ENCODE data around the gene RHBG. TPM values are rescaled to one million over a fixed set of nuclear protein-coding genes. Genes with fewer than 3 reads are reported as not detected.

Gene RHBG
- total RNA-seq, 1 donor from 2014 or later = not detected

DNA sequence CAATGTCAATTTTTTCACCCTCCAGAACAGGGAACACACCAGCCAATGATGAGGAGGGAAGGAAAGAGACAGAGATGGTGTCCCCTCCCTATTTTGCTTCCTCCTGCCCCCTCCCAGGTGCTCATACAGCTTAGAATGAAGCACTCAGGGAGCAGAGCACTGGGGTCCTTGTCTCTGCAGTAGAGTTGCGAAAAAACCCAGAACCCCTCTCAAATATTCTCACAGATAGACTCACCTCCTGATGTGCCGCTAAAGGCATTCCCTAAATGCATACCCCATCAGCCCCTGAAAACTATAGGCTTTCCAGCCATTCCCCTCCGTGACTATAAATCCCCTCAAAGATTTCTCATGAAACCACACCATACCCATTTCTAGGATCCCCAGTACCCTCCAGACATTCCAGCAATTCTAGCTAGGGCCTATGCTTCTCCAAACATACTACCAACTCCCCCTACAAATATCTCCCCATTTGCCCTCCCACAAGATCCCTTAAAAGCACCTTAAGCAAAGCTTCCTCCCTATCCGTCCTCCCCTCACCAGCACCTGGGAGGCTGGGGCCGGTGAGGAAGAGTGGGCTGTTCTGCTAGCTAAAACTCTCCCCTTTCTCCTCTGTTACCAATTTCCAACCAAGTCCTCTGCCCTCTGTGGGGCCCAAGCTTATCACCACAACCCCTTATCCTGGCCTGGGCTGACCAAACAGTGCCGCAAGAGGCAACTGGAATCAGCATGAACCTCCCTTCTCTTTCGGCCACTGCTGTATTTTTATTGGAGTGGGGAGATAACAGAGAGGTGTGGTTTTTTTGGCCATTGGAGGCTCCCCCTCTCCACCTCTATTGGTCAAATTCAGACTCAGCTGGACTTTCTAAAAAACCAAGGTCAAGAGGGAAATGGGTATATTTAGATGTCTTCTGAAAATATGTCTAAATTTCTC lies 54.7 kb downstream of the RHBG start:
- Histone ChIP-seq H3K4me1 (ENCODE audit: control insufficient read depth in 3 of 3, insufficient read depth in 3 of 3, low read length in 3 of 3) (peaks cover 20 to 30% (median 23%) of the 10 kb centered on the region in 3 donors), H3K36me3 (ENCODE audit: control insufficient read depth in 3 of 3, insufficient read depth in 3 of 3, low read length in 3 of 3) (no peaks in the 10 kb centered on the region), H3K27ac (ENCODE audit: low read depth, low read length) (no peak overlapping the region), H3K9ac (ENCODE audit: low read depth in 1 of 3, low read length in 3 of 3) (no peak overlapping the region), H3K4me3 (ENCODE audit: low read length in 3 of 3) (no peak overlapping the region), H3K27me3 (ENCODE audit: control insufficient read depth in 3 of 3, insufficient read depth in 3 of 3, low read length in 3 of 3) (peaks cover 82 to 87% (median 85%) of the 10 kb centered on the region in 3 donors), H3K9me3 (ENCODE audit: control insufficient read depth in 3 of 3, low read length in 3 of 3) (no peaks in the 10 kb centered on the region)

GRCh38 chr1:156424806-156425432 lies 55.9 kb downstream of the RHBG start:
- Histone ChIP-seq H3K36me3 (ENCODE audit: control insufficient read depth in 3 of 3, insufficient read depth in 3 of 3, low read length in 3 of 3) (no peaks in the 10 kb centered on the region), H3K9ac (ENCODE audit: low read depth in 1 of 3, low read length in 3 of 3) (no peak overlapping the region), H3K4me3 (ENCODE audit: low read length in 3 of 3) (no peak overlapping the region), H3K27ac (ENCODE audit: low read depth, low read length) (no peak overlapping the region), H3K9me3 (ENCODE audit: control insufficient read depth in 3 of 3, low read length in 3 of 3) (no peaks in the 10 kb centered on the region), H3K27me3 (ENCODE audit: control insufficient read depth in 3 of 3, insufficient read depth in 3 of 3, low read length in 3 of 3) (peaks cover 81 to 87% (median 86%) of the 10 kb centered on the region in 3 donors), H3K4me1 (ENCODE audit: control insufficient read depth in 3 of 3, insufficient read depth in 3 of 3, low read length in 3 of 3) (peaks cover 18 to 27% (median 20%) of the 10 kb centered on the region in 3 donors)

DNA sequence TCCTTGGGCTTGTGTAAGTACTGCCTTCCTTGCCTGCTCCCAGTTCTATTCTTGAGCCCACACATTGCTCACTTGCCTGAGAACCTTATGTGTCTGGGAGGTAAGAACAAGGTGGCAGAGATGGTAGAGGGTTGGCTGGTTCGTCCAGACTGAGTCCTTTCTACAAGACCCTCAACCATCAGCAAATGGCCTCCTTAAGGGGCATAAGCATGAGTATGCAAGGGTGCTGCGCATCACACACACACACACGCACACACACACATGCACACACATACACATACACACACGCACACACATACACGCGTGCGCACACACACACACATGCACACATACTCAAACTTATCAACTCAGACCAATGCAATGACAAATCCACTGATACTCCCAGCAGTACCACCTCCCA lies 56.9 kb downstream of the RHBG start:
- no peak overlapping the region for H3K27ac ChIP-seq (ENCODE audit: low read depth, low read length)
- peaks cover 10 to 16% (median 12%) of the 10 kb centered on the region in 3 donors for H3K4me1 ChIP-seq (ENCODE audit: control insufficient read depth in 3 of 3, insufficient read depth in 3 of 3, low read length in 3 of 3)
- peaks cover 79 to 84% (median 84%) of the 10 kb centered on the region in 3 donors for H3K27me3 ChIP-seq (ENCODE audit: control insufficient read depth in 3 of 3, insufficient read depth in 3 of 3, low read length in 3 of 3)
- H3K4me3 ChIP-seq (ENCODE audit: low read length in 3 of 3) = no peak overlapping the region
- H3K36me3 ChIP-seq (ENCODE audit: control insufficient read depth in 3 of 3, insufficient read depth in 3 of 3, low read length in 3 of 3) = no peaks in the 10 kb centered on the region
- H3K9me3 ChIP-seq (ENCODE audit: control insufficient read depth in 3 of 3, low read length in 3 of 3) = no peaks in the 10 kb centered on the region
- H3K9ac ChIP-seq (ENCODE audit: low read depth in 1 of 3, low read length in 3 of 3) = no peak overlapping the region

DNA sequence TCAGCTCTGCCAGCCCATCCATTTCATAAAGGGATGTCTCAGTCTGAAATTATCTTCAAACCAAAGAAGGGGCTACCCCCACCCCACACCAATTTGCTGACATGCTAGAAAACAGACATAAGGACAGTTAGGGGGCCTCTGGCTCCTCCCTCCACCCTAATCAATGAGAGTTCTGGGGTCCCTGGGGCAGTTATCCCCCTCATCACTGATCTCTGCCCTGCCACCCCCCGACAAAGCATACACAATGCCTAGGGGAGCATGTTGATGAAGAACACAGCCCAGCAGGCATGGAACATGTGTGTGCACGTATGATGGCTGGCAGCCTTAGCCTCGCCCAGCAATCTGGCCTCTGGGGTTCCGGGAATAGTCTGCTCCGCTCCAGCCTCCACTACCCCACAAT lies 58.9 kb downstream of the RHBG start:
- H3K27ac ChIP-seq (ENCODE audit: low read depth, low read length) = no peak overlapping the region

DNA sequence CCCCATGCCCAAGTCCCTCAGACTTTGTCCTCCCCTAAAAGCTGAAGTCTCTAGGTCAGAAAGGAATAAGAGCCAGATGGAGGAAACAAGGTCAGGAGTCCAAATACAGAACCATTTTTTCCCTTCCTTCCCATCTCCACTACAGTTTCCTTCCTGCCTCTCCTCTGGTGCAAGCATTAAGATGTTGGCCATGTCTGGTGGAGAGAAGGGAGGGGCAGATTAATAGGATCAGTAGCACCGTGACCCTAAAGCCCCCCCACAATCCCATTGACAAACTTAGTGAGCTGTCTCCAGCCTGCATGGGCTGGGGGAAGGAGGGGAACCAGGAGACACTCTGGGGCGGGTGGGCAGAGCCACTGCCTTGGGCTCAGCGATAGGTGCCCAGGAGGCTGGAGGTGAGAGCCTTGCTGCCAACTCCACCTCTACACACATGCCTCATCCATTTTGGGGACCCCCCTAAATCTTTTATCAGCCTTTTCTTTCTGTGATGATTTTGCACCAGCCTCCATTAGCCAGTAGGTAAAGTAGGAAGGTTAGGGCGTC lies 59.8 kb downstream of the RHBG start:
- H3K36me3 ChIP-seq (ENCODE audit: control insufficient read depth in 3 of 3, insufficient read depth in 3 of 3, low read length in 3 of 3) = no peaks in the 10 kb centered on the region
- no peak overlapping the region for H3K27ac ChIP-seq (ENCODE audit: low read depth, low read length)
- no peak overlapping the region for H3K4me3 ChIP-seq (ENCODE audit: low read length in 3 of 3)
- H3K9me3 ChIP-seq (ENCODE audit: control insufficient read depth in 3 of 3, low read length in 3 of 3) = no peaks in the 10 kb centered on the region
- peaks cover 82 to 86% (median 84%) of the 10 kb centered on the region in 3 donors for H3K27me3 ChIP-seq (ENCODE audit: control insufficient read depth in 3 of 3, insufficient read depth in 3 of 3, low read length in 3 of 3)
- no peak overlapping the region for H3K9ac ChIP-seq (ENCODE audit: low read depth in 1 of 3, low read length in 3 of 3)
- no peaks in the 10 kb centered on the region for H3K4me1 ChIP-seq (ENCODE audit: control insufficient read depth in 3 of 3, insufficient read depth in 3 of 3, low read length in 3 of 3)

More for the DNA sequence above, 58.9 kb downstream of the RHBG start:
- Histone ChIP-seq H3K4me3 (ENCODE audit: low read length in 3 of 3) (no peak overlapping the region), H3K36me3 (ENCODE audit: control insufficient read depth in 3 of 3, insufficient read depth in 3 of 3, low read length in 3 of 3) (no peaks in the 10 kb centered on the region), H3K27me3 (ENCODE audit: control insufficient read depth in 3 of 3, insufficient read depth in 3 of 3, low read length in 3 of 3) (peaks cover 80 to 83% (median 81%) of the 10 kb centered on the region in 3 donors), H3K4me1 (ENCODE audit: control insufficient read depth in 3 of 3, insufficient read depth in 3 of 3, low read length in 3 of 3) (no peaks in the 10 kb centered on the region), H3K9ac (ENCODE audit: low read depth in 1 of 3, low read length in 3 of 3) (no peak overlapping the region), H3K9me3 (ENCODE audit: control insufficient read depth in 3 of 3, low read length in 3 of 3) (no peaks in the 10 kb centered on the region)

- Histone ChIP-seq H3K27me3 (ENCODE audit: control insufficient read depth in 3 of 3, insufficient read depth in 3 of 3, low read length in 3 of 3) (peaks cover 82 to 86% (median 85%) of the 10 kb centered on the region in 3 donors), H3K36me3 (ENCODE audit: control insufficient read depth in 3 of 3, insufficient read depth in 3 of 3, low read length in 3 of 3) (no peaks in the 10 kb centered on the region), H3K9ac (ENCODE audit: low read depth in 1 of 3, low read length in 3 of 3) (no peak overlapping the region), H3K9me3 (ENCODE audit: control insufficient read depth in 3 of 3, low read length in 3 of 3) (no peaks in the 10 kb centered on the region), H3K4me1 (ENCODE audit: control insufficient read depth in 3 of 3, insufficient read depth in 3 of 3, low read length in 3 of 3) (no peaks in the 10 kb centered on the region), H3K4me3 (ENCODE audit: low read length in 3 of 3) (no peak overlapping the region), H3K27ac (ENCODE audit: low read depth, low read length) (no peak overlapping the region)
Measured at GRCh38 chr1:156429313-156430060, 60.5 kb downstream of the RHBG start.

GRCh38 chr1:156430303-156430702 lies 61.3 kb downstream of the RHBG start:
- peaks cover 87 to 90% (median 90%) of the 10 kb centered on the region in 3 donors for H3K27me3 ChIP-seq (ENCODE audit: control insufficient read depth in 3 of 3, insufficient read depth in 3 of 3, low read length in 3 of 3)

DNA sequence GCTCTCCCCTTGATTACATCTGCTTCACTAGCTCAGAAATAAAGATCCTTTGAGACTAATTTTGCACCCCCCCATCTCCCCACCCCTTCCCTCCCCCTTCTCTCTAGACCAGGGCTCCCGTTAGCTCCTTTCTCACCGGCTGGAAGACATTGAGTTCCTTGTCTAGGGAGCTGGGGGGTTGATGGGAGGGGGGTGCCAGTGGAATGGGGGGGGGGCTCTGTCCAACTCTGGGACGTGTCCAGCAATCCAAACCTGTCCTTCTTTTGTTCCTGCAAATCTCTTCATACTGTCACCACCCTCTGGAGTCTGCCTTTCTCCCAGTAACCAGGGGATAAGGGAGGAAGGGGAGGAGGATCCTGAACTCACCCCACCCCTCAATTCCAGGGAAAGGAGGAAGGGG lies 61.9 kb downstream of the RHBG start:
- H3K36me3 ChIP-seq (ENCODE audit: control insufficient read depth in 3 of 3, insufficient read depth in 3 of 3, low read length in 3 of 3) = no peaks in the 10 kb centered on the region
- H3K9me3 ChIP-seq (ENCODE audit: control insufficient read depth in 3 of 3, low read length in 3 of 3) = no peaks in the 10 kb centered on the region
- H3K4me1 ChIP-seq (ENCODE audit: control insufficient read depth in 3 of 3, insufficient read depth in 3 of 3, low read length in 3 of 3) = peaks cover 3 to 5% (median 4%) of the 10 kb centered on the region in 3 donors
- peaks cover 88 to 94% (median 90%) of the 10 kb centered on the region in 3 donors for H3K27me3 ChIP-seq (ENCODE audit: control insufficient read depth in 3 of 3, insufficient read depth in 3 of 3, low read length in 3 of 3)
- no peak overlapping the region for H3K4me3 ChIP-seq (ENCODE audit: low read length in 3 of 3)
- no peak overlapping the region for H3K9ac ChIP-seq (ENCODE audit: low read depth in 1 of 3, low read length in 3 of 3)
- no peak overlapping the region for H3K27ac ChIP-seq (ENCODE audit: low read depth, low read length)

More at GRCh38 chr1:156430303-156430702, 61.3 kb downstream of the RHBG start:
- Histone ChIP-seq H3K27ac (ENCODE audit: low read depth, low read length) (no peak overlapping the region), H3K9me3 (ENCODE audit: control insufficient read depth in 3 of 3, low read length in 3 of 3) (no peaks in the 10 kb centered on the region), H3K4me3 (ENCODE audit: low read length in 3 of 3) (no peak overlapping the region), H3K36me3 (ENCODE audit: control insufficient read depth in 3 of 3, insufficient read depth in 3 of 3, low read length in 3 of 3) (no peaks in the 10 kb centered on the region), H3K9ac (ENCODE audit: low read depth in 1 of 3, low read length in 3 of 3) (no peak overlapping the region), H3K4me1 (ENCODE audit: control insufficient read depth in 3 of 3, insufficient read depth in 3 of 3, low read length in 3 of 3) (peaks cover 1 to 2% (median 2%) of the 10 kb centered on the region in 3 donors)

DNA sequence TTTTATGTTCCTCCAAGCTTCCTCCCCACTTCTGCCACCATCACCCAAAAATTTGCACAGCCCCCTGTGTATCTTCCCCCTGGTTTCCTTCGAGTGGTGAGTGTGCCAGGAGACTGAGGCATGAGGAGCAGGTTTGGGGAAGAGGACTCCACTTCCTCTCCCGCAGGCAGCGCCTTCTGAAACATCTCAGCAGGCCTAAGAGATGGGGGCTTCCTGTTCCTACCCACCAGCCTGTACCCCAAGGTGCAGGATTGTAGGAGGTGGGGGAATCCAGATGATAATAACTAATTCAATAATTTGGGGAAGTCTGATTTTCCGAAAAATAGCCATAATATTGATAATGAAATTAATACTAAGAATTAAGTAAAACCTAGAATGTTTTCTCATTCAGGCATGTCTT lies 62.4 kb downstream of the RHBG start:
- Histone ChIP-seq H3K9ac (ENCODE audit: low read depth in 1 of 3, low read length in 3 of 3) (no peak overlapping the region), H3K9me3 (ENCODE audit: control insufficient read depth in 3 of 3, low read length in 3 of 3) (no peaks in the 10 kb centered on the region), H3K27me3 (ENCODE audit: control insufficient read depth in 3 of 3, insufficient read depth in 3 of 3, low read length in 3 of 3) (peaks cover 87 to 93% (median 88%) of the 10 kb centered on the region in 3 donors), H3K27ac (ENCODE audit: low read depth, low read length) (no peak overlapping the region), H3K4me3 (ENCODE audit: low read length in 3 of 3) (no peak overlapping the region), H3K4me1 (ENCODE audit: control insufficient read depth in 3 of 3, insufficient read depth in 3 of 3, low read length in 3 of 3) (peaks cover 5 to 8% (median 7%) of the 10 kb centered on the region in 3 donors), H3K36me3 (ENCODE audit: control insufficient read depth in 3 of 3, insufficient read depth in 3 of 3, low read length in 3 of 3) (no peaks in the 10 kb centered on the region)
